HCT116 (cell line): ENCODE results near the gene SLC6A18. TPM values are rescaled to one million over a fixed set of nuclear protein-coding genes. Genes with fewer than 3 reads are reported as not detected.

Experiments used
- ATAC-seq: fragments of 200-7000 bp; cut with Tn5 transposase; 2 replicates; pipeline ENCODE4 v1.9.1; 2020; ENCODE audit warnings: mild to moderate bottlenecking, moderate library complexity
- BruUV-seq: library from RNA; stranded (reverse); fragments of 400-500 nt; replicated peaks from 2 replicates; lab custom pipeline; 2021; lab: Mats Ljungman, UMichigan
- CTCF ChIA-PET: fragments of 300-600 bp; sonication (Branson Sonifier 250); formaldehyde crosslinking; loops from one replicate; lab custom pipeline; 2021; ENCODE audit warnings: antibody characterized with exemption; lab: Charles Lee
- POLR2A ChIA-PET: fragments of 300-600, 350-600 bp; sonication (Branson Sonifier 250); formaldehyde crosslinking; loops from one replicate; lab custom pipeline; 2021; ENCODE audit warnings: antibody characterized with exemption; lab: Charles Lee
- RAD21 ChIA-PET, 2 experiments: fragments of 300-600 bp; sonication (Branson Sonifier 250); formaldehyde crosslinking; loops; one replicate each; lab custom pipeline; 2023; ENCODE audit warnings: low total read pairs in 2 of 2; ENCODE audit not compliant: uncharacterized antibody in 2 of 2, unreplicated experiment in 2 of 2, low non-redundant PET in 1 of 2; lab: Charles Lee
- DNase-seq: peaks from one replicate; pipeline ENCODE4 v3.0.0-alpha.2; 2010; ENCODE audit warnings: low read depth, low spot score
- H2AFZ ChIP-seq: fragments of 200-600 bp; shearing (Covaris generic), sonication (generic); 2 replicates; pipeline ENCODE4 v1.6.1; 2017; ENCODE audit warnings: low read depth, mixed run types, mixed read lengths, antibody characterized with exemption, low read length; ENCODE audit not compliant: poor library complexity, severe bottlenecking
- H3K27ac ChIP-seq: 2 replicates; pipeline ENCODE4 v1.5.1; 2012; ENCODE audit warnings: low read depth, low read length
- H3K27me3 ChIP-seq: fragments of 200-600 bp; sonication (generic); 2 replicates; pipeline ENCODE4 v1.6.1; 2016; ENCODE audit warnings: mixed run types, low read length, mixed read lengths; ENCODE audit not compliant: insufficient read depth
- H3K36me3 ChIP-seq, 2 experiments: fragments of 200-500 bp in 1 of 2; fragments of 200-600 bp in 1 of 2; sonication (Bioruptor generic) in 1 of 2; sonication (generic) in 1 of 2; 2 replicates each; pipeline versions ENCODE4 v1.5.1 to v1.6.1; 2014 to 2016; ENCODE audit warnings: low read length in 2 of 2, inconsistent platforms in 1 of 2, mixed read lengths in 1 of 2, mixed run types in 1 of 2; ENCODE audit not compliant: insufficient read depth in 2 of 2, control insufficient read depth in 1 of 2
- H3K4me1 ChIP-seq, 2 experiments: fragments of 200-600 bp in 1 of 2; sonication (generic) in 1 of 2; 2 replicates each; pipeline versions ENCODE4 v1.5.1 to v1.6.1; 2012 to 2017; ENCODE audit warnings: low read length in 2 of 2, inconsistent platforms in 1 of 2, mild to moderate bottlenecking in 1 of 2, mixed read lengths in 1 of 2, mixed run types in 1 of 2, moderate library complexity in 1 of 2; ENCODE audit not compliant: insufficient read depth in 2 of 2, control insufficient read depth in 1 of 2
- H3K4me2 ChIP-seq: fragments of 200-600 bp; sonication (generic); 2 replicates; pipeline ENCODE4 v1.6.1; 2017; ENCODE audit warnings: mixed run types, low read length, mixed read lengths
- H3K4me3 ChIP-seq, 2 experiments: fragments of 200-600 bp in 1 of 2; sonication (generic) in 1 of 2; replicated peaks in 1 of 2; 2 replicates each; pipeline ENCODE4 v1.5.1; 2011 to 2016; ENCODE audit warnings: low read length in 2 of 2, control low read depth in 1 of 2, low read depth in 1 of 2, mild to moderate bottlenecking in 1 of 2, mixed read lengths in 1 of 2, mixed run types in 1 of 2
- H3K79me2 ChIP-seq: fragments of 200-600 bp; sonication (generic); 2 replicates; pipeline ENCODE4 v1.6.1; 2017; ENCODE audit warnings: mild to moderate bottlenecking, mixed run types, low read length, moderate library complexity, mixed read lengths; ENCODE audit not compliant: insufficient read depth
- H3K9ac ChIP-seq: fragments of 200-600 bp; sonication (generic); 2 replicates; pipeline ENCODE4 v1.6.1; 2016; ENCODE audit warnings: low read length, mixed read lengths
- H3K9me2 ChIP-seq: fragments of 200-600 bp; sonication (generic), shearing (Covaris generic); 2 replicates; pipeline ENCODE4 v1.6.1; 2017; ENCODE audit warnings: mixed run types, mild to moderate bottlenecking, moderate library complexity; ENCODE audit not compliant: insufficient read depth
- H3K9me3 ChIP-seq, 2 experiments: fragments of 200-500 bp in 1 of 2; fragments of 200-600 bp in 1 of 2; sonication (Bioruptor generic) in 1 of 2; sonication (generic) in 1 of 2; 2 replicates each; pipeline ENCODE4 v1.6.1; 2014 to 2017; ENCODE audit warnings: low read length in 2 of 2, mixed read lengths in 2 of 2, inconsistent platforms in 1 of 2, low read depth in 1 of 2, mild to moderate bottlenecking in 1 of 2, mixed run types in 1 of 2, moderate library complexity in 1 of 2; ENCODE audit not compliant: control insufficient read depth in 1 of 2, insufficient read depth in 1 of 2
- H4K20me1 ChIP-seq: fragments of 200-600 bp; sonication (generic), shearing (Covaris generic); 2 replicates; pipeline ENCODE4 v1.6.1; 2017; ENCODE audit warnings: mixed run types, mild to moderate bottlenecking, moderate library complexity; ENCODE audit not compliant: insufficient read depth
- ZFX ChIP-seq: fragments of 450-650 bp; IDR thresholded peaks from 2 replicates; pipeline ENCODE4 v1.6.1; 2017
- intact Hi-C: fragments of 100-400 bp; cut with micrococcal nuclease; formaldehyde crosslinking; loops from 2 replicates; pipeline ENCODE4 v1.10.0; 2022
- total RNA-seq: library from RNA; stranded (reverse); gene quantifications from one replicate; pipeline ENCODE4 v1.2.1, GENCODE V29; 2021; ENCODE audit not compliant: unreplicated experiment
- TF ChIP-seq, protein P1 (sequence below): IDR thresholded peaks from 2 replicates; pipeline ENCODE4 v1.6.1; 2012; ENCODE audit warnings: low read depth

Gene SLC6A18
- total RNA-seq, 1 experiment from 2014 or later: not detected

DNA sequence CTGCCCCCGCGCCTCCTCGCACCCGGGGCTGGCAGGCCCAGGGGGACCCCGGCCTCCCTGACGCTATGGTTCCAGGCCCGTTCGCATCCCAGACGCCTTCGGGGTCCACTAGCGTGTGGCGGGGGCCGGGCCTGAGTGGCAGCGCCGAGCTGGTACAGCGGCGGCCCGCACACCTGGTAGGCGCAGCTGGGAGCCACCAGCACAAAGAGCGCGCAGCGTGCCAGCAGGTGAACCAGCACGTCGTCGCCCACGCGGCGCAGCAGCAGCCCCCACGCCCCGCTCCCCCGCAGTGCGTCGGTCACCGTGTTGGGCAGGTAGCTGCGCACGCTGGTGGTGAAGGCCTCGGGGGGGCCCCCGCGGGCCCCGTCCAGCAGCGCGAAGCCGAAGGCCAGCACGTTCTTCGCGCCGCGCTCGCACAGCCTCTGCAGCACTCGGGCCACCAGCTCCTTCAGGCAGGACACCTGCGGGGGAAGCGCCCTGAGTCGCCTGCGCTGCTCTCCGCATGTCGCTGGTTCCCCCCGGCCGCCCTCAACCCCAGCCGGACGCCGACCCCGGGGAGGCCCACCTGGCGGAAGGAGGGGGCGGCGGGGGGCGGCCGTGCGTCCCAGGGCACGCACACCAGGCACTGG, 69.1 kb downstream of the SLC6A18 start:
- ChIA-PET CTCF (no interaction called here), RAD21 (no interaction called here), POLR2A (no interaction called here)
- Histone ChIP-seq H3K36me3 (no peaks in the 10 kb centered on the region), H3K27me3 (no peaks in the 10 kb centered on the region), H2AFZ (no peak overlapping the region), H3K4me2 (peak overlapping the region; percentile 74), H3K9me2 (no peaks in the 10 kb centered on the region), H3K79me2 (no peaks in the 10 kb centered on the region), H3K9ac (peak overlapping the region; percentile 57), H4K20me1 (no peaks in the 10 kb centered on the region), H3K9me3 (no peaks in the 10 kb centered on the region), H3K4me3 (peak overlapping the region; percentile 22 to 50), H3K4me1 (peaks cover 0 to 9% of the 10 kb centered on the region in 2 experiments; a peak in 1 of 4 replicates), H3K27ac (no peak overlapping the region; the same call in 1 of the 2 replicates)
- DNase-seq (no peak), ATAC-seq (peak; percentile 41; the same call in 1 of the 2 replicates)
- BruUV-seq: no TSS peak
- intact Hi-C loops: no loop called here
- TF ChIP-seq ZFX: peak; percentile 56; the same call in 1 of the 2 replicates
- TF ChIP-seq, protein P1, sequence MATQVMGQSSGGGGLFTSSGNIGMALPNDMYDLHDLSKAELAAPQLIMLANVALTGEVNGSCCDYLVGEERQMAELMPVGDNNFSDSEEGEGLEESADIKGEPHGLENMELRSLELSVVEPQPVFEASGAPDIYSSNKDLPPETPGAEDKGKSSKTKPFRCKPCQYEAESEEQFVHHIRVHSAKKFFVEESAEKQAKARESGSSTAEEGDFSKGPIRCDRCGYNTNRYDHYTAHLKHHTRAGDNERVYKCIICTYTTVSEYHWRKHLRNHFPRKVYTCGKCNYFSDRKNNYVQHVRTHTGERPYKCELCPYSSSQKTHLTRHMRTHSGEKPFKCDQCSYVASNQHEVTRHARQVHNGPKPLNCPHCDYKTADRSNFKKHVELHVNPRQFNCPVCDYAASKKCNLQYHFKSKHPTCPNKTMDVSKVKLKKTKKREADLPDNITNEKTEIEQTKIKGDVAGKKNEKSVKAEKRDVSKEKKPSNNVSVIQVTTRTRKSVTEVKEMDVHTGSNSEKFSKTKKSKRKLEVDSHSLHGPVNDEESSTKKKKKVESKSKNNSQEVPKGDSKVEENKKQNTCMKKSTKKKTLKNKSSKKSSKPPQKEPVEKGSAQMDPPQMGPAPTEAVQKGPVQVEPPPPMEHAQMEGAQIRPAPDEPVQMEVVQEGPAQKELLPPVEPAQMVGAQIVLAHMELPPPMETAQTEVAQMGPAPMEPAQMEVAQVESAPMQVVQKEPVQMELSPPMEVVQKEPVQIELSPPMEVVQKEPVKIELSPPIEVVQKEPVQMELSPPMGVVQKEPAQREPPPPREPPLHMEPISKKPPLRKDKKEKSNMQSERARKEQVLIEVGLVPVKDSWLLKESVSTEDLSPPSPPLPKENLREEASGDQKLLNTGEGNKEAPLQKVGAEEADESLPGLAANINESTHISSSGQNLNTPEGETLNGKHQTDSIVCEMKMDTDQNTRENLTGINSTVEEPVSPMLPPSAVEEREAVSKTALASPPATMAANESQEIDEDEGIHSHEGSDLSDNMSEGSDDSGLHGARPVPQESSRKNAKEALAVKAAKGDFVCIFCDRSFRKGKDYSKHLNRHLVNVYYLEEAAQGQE: no peak
